ENCODE results near the gene ARMC6. TPM values are rescaled to one million over a fixed set of nuclear protein-coding genes. Genes with fewer than 3 reads are reported as not detected.

The ARMC6 gene
- total RNA-seq, 2 experiments from 2014 or later, result 63.9 to 104 TPM

DNA sequence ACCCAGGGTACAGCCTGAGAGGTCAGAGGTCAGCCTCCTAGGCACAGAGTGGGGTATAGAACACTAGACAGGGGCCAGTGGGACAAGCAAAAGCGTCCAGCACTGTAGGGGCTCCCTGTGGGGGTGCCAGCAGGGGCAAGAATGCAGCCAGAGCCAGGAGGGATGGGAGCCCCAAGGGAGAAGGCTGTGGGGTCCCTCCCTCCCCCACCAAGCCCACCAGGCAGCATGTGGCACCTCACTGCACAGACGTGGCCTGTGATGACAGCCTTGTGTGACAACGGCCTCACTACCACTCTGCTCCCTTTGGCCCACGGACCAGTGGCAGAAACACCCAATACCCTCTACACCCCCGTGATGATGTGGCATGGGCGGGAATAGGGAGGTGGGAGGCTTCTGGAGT is 10.1 kb downstream of the ARMC6 start:
- no TSS peak for BruUV-seq (replicated peaks)
- H2AFZ ChIP-seq (ENCODE audit: low read length), result no peak overlapping the region
- no peak for TF ChIP-seq EZH2phosphoT487 (IDR thresholded peaks at IDR 0.05; ENCODE audit: borderline replicate concordance, low read depth, low read length)
- TF ChIP-seq, protein P1, sequence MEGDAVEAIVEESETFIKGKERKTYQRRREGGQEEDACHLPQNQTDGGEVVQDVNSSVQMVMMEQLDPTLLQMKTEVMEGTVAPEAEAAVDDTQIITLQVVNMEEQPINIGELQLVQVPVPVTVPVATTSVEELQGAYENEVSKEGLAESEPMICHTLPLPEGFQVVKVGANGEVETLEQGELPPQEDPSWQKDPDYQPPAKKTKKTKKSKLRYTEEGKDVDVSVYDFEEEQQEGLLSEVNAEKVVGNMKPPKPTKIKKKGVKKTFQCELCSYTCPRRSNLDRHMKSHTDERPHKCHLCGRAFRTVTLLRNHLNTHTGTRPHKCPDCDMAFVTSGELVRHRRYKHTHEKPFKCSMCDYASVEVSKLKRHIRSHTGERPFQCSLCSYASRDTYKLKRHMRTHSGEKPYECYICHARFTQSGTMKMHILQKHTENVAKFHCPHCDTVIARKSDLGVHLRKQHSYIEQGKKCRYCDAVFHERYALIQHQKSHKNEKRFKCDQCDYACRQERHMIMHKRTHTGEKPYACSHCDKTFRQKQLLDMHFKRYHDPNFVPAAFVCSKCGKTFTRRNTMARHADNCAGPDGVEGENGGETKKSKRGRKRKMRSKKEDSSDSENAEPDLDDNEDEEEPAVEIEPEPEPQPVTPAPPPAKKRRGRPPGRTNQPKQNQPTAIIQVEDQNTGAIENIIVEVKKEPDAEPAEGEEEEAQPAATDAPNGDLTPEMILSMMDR (conservative IDR thresholded peaks at IDR 0.05; ENCODE audit: low read length), result no peak
- POLR2A ChIA-PET, result no interaction called here
- H3K36me3 ChIP-seq (ENCODE audit: insufficient read depth, low read length), result peaks cover 76% of the 10 kb centered on the region
- no peak overlapping the region for H3K27ac ChIP-seq (ENCODE audit: low read depth, low read length, poor library complexity, severe bottlenecking)
- H3K4me2 ChIP-seq (ENCODE audit: low read length), result no peak overlapping the region
- H3K9me3 ChIP-seq (ENCODE audit: low read length), result no peaks in the 10 kb centered on the region
- no peaks in the 10 kb centered on the region for H3K9me2 ChIP-seq (ENCODE audit: insufficient read depth, low read length)
- peaks cover 4% of the 10 kb centered on the region; the same call in 1 of the 2 replicates for H4K20me1 ChIP-seq (ENCODE audit: insufficient read depth, low read length)
- H3K79me2 ChIP-seq (ENCODE audit: insufficient read depth, low read depth, low read length), result peaks cover 42% of the 10 kb centered on the region
- intact Hi-C loops (cut with micrococcal nuclease; ENCODE audit: unreplicated experiment), result no loop called here
- DNase-seq (ENCODE audit: low spot score), result no peak
- peaks cover 21% of the 10 kb centered on the region for H3K4me1 ChIP-seq (ENCODE audit: insufficient read depth, low read length, poor library complexity, severe bottlenecking)
- CTCF ChIA-PET (ENCODE audit: unreplicated experiment), result no interaction called here
- no peak overlapping the region for H3K4me3 ChIP-seq (ENCODE audit: low read depth, low read length, poor library complexity, severe bottlenecking)

DNA sequence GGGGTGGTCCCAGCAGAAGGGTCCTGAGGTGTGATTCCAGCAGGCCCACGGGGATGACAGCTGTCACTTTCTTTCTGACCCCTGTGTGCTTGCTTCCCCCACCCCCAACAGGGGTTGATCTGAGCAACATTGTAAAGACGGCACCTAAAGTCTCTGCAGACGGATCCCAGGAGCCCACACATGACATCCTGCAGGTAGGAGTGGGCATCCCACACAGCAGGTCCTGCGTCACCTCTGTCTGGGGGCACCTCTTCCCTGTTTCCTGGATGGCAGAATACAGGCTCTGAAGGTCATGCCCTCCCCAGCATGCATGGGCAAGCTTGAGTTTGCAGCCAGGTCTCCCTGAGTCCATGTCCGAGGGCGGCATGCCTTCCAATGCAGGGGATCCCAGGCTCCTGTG is 10.5 kb downstream of the ARMC6 start:
- H3K4me1 ChIP-seq (ENCODE audit: insufficient read depth, low read length, poor library complexity, severe bottlenecking), result peaks cover 19% of the 10 kb centered on the region
- intact Hi-C loops (cut with micrococcal nuclease; ENCODE audit: unreplicated experiment), result no loop called here
- TF ChIP-seq, protein P1 (conservative IDR thresholded peaks at IDR 0.05; ENCODE audit: low read length), result no peak
- no peak for TF ChIP-seq EZH2phosphoT487 (IDR thresholded peaks at IDR 0.05; ENCODE audit: borderline replicate concordance, low read depth, low read length)
- no peak for DNase-seq (ENCODE audit: low spot score)
- ChIA-PET CTCF (ENCODE audit: unreplicated experiment) (no interaction called here), POLR2A (no interaction called here)
- H3K79me2 ChIP-seq (ENCODE audit: insufficient read depth, low read depth, low read length), result peaks cover 38% of the 10 kb centered on the region
- no TSS peak for BruUV-seq (replicated peaks)
- H3K9me3 ChIP-seq (ENCODE audit: low read length), result no peaks in the 10 kb centered on the region
- no peak overlapping the region for H3K4me2 ChIP-seq (ENCODE audit: low read length)
- no peak overlapping the region for H2AFZ ChIP-seq (ENCODE audit: low read length)
- H3K27ac ChIP-seq (ENCODE audit: low read depth, low read length, poor library complexity, severe bottlenecking), result no peak overlapping the region
- H3K36me3 ChIP-seq (ENCODE audit: insufficient read depth, low read length), result peaks cover 76% of the 10 kb centered on the region
- H3K9me2 ChIP-seq (ENCODE audit: insufficient read depth, low read length), result no peaks in the 10 kb centered on the region
- no peak overlapping the region for H3K4me3 ChIP-seq (ENCODE audit: low read depth, low read length, poor library complexity, severe bottlenecking)
- H4K20me1 ChIP-seq (ENCODE audit: insufficient read depth, low read length), result peaks cover 4% of the 10 kb centered on the region; the same call in 1 of the 2 replicates

DNA sequence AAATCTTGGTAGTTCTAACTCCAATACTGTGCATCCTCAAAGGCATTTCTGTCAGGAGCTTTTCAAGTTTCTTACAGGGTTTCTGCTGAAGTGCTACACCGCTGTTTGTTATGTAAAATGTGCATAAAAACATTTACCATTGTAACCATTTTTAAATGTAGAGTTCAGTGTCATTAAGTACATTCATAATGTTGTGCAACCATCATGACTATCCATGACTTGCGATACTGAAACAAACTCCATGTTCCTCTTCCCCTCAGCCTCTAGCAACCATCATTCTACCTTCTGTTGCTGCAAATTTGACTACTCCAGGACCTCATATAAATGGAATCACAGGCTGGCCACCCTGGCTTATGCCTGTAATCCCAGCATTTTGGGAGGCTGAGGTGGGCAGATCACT is 16.0 kb downstream of the ARMC6 start:
- BruUV-seq (replicated peaks), result no TSS peak
- ChIA-PET POLR2A (interaction anchor here (0.7 to 0.9 kb wide), 2 partner anchors 11 to 583 kb away, joined by 3 to 4 read pairs; no protein-coding TSS in a partner anchor), CTCF (ENCODE audit: unreplicated experiment) (no interaction called here)
- TF ChIP-seq, protein P1 (conservative IDR thresholded peaks at IDR 0.05; ENCODE audit: low read length), result no peak
- TF ChIP-seq EZH2phosphoT487 (IDR thresholded peaks at IDR 0.05; ENCODE audit: borderline replicate concordance, low read depth, low read length), result no peak
- H3K4me2 ChIP-seq (ENCODE audit: low read length), result no peak overlapping the region
- H3K9me3 ChIP-seq (ENCODE audit: low read length), result no peaks in the 10 kb centered on the region
- H3K4me3 ChIP-seq (ENCODE audit: low read depth, low read length, poor library complexity, severe bottlenecking), result no peak overlapping the region
- H4K20me1 ChIP-seq (ENCODE audit: insufficient read depth, low read length), result no peaks in the 10 kb centered on the region
- H3K9me2 ChIP-seq (ENCODE audit: insufficient read depth, low read length), result no peaks in the 10 kb centered on the region
- peaks cover 89% of the 10 kb centered on the region for H3K36me3 ChIP-seq (ENCODE audit: insufficient read depth, low read length)
- intact Hi-C loops (cut with micrococcal nuclease; ENCODE audit: unreplicated experiment), result no loop called here
- no peak for DNase-seq (ENCODE audit: low spot score)
- H2AFZ ChIP-seq (ENCODE audit: low read length), result no peak overlapping the region
- no peak overlapping the region for H3K27ac ChIP-seq (ENCODE audit: low read depth, low read length, poor library complexity, severe bottlenecking)
- H3K79me2 ChIP-seq (ENCODE audit: insufficient read depth, low read depth, low read length), result no peaks in the 10 kb centered on the region
- no peaks in the 10 kb centered on the region for H3K4me1 ChIP-seq (ENCODE audit: insufficient read depth, low read length, poor library complexity, severe bottlenecking)

All from OCI-LY7 (cell line).